Epithelial cell of esophagus (primary cell): ENCODE measurements around the gene MBTPS1.

ENCODE experiments used
- DNase-seq: peaks from one replicate; pipeline ENCODE4 v3.0.0; 2010; ENCODE audit warnings: low read depth
- H3K4me3 ChIP-seq: 2 replicates; pipeline ENCODE4 v1.5.1; 2011; ENCODE audit warnings: mild to moderate bottlenecking, low read length, control low read depth
- TF ChIP-seq, protein P1 (sequence below): IDR thresholded peaks from 2 replicates; pipeline ENCODE4 v1.5.1; 2011; ENCODE audit warnings: low read depth, mild to moderate bottlenecking, low read length, control low read depth, inconsistent platforms; ENCODE audit not compliant: insufficient read depth; ENCODE audit errors: missing control alignments

Gene MBTPS1

DNA sequence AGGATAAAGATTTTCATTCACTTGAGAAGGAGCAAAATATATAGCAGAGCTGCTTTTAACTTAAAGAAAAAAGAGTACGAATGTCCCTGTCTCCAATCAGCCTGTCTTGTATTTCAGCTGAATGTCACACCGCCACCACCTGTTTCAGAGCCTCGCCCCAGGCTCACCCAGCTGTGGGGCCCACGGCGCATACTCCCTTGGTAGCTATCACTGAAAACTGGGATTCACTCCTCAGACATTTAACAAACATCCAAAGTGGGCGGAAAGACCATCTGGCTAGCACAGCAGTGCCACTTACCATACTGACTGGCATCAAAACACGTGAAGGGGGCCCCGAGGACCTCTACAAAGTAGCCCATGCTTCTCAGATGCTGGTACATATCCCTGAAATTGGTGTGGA lies 48.7 kb downstream of the MBTPS1 start:
- H3K4me3 ChIP-seq = no peak overlapping the region
- TF ChIP-seq, protein P1, sequence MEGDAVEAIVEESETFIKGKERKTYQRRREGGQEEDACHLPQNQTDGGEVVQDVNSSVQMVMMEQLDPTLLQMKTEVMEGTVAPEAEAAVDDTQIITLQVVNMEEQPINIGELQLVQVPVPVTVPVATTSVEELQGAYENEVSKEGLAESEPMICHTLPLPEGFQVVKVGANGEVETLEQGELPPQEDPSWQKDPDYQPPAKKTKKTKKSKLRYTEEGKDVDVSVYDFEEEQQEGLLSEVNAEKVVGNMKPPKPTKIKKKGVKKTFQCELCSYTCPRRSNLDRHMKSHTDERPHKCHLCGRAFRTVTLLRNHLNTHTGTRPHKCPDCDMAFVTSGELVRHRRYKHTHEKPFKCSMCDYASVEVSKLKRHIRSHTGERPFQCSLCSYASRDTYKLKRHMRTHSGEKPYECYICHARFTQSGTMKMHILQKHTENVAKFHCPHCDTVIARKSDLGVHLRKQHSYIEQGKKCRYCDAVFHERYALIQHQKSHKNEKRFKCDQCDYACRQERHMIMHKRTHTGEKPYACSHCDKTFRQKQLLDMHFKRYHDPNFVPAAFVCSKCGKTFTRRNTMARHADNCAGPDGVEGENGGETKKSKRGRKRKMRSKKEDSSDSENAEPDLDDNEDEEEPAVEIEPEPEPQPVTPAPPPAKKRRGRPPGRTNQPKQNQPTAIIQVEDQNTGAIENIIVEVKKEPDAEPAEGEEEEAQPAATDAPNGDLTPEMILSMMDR = no peak
- no peak for DNase-seq

DNA sequence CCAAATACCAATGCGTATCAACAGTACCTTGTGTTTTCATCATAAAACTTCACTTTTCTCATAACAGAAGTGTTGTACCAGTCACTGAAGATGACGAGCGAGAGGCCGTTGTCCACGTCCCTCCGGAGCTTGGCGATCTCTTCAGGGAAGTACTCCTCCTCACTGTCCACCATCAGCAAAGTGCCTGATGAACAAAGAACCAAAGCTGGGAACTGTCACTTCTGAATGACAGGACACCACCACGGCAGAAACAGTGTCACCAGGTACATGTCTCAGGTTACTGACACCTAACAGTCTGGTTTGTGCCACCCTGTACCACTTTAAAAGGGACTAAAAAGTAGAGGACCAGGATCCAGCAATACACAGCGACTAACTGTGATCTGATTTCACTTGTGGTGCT lies 49.1 kb downstream of the MBTPS1 start:
- DNase-seq = no peak
- no peak overlapping the region for H3K4me3 ChIP-seq
- TF ChIP-seq, protein P1 = no peak

DNA sequence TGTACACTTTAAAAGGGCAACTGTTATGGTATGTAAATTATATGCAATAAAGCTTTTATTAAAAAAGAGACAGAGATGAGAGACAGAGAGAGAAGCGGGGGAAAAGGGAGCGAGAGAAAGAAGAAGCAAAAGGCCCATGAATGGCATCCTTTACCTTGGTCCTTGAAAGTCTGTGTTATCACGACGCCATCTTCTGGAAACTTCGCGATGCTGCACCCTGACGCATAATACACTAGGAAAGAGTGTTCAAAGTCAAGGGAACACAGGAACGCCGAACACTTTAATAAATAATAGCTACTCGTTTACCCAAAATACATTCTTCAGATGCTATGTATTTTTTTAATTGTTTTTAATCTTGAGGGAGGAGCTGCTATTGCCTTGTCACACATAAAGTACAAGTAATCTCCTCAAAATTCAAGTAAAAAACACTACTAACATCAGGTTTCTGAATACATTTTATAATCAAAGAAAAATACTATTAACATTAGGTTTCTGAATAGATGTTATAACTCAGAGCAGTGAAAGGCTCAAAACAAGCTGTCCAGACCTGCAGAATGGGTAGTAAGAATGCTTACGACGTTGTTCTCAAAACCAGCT lies 51.1 kb downstream of the MBTPS1 start:
- H3K4me3 ChIP-seq = no peak overlapping the region
- TF ChIP-seq, protein P1 = peak; percentile 81
- DNase-seq = peak; percentile 67

DNA sequence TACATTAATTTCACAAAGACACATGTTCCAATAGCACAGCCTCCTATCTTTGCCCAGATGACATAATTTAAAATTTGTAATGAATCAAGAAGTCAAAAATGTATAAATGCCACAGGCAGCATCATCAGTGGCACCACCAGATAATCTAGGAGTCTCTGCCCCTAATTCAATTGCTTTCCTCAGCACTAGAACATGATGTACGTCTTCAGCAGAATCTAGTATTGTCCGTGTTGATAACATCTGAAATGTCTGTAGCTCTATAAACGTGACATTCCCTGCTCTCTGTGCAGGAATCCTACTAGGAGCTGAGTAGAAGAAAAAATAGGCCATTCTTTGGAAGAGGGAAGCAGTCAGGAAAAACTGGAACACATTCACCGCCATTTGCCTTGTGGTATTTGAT lies 52.8 kb downstream of the MBTPS1 start:
- H3K4me3 ChIP-seq = no peak overlapping the region
- DNase-seq = no peak
- TF ChIP-seq, protein P1 = no peak

DNA sequence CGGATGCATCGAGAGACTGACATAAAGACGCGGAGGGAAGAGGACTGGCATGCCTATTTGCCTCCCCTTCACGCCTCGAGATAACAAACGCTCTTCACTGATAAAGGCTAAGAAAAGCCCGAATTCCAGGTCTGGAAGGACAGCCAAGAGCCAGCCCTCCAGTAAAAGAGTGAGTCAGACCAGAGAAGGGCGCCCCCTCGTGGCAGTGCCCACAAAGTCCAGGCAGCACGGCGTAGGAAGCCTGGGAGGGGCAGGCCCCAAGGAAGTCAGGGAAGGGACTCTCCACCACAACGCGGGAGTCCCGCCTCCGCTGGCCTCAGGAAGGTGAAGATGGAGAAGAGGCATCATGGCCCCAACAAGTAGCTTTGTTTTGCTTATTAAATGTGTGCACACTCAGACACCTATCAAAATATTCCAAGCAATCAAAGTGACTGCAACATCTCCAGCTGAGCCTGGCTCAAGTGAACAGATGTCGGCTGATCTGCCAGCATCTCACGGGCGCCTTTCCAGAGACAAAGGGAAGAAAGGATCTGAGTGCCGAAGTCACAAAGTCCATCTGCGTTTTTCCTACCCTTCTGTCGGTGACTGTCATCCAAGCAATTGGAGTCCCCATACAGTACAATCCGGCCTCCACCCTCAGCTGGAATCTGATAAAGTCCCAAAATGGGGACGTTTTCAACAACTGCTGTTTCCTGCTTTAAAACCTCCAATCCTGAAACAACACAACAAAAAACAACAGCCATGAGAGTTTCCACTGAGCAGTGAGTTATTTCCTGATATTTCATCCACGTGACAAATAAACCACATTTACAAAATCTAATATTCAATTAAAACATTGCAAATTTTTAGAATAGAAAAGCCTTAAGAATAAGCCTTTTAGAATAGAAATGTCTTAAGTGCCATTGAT lies 53.8 kb downstream of the MBTPS1 start:
- DNase-seq = peak; percentile 78
- no peak overlapping the region for H3K4me3 ChIP-seq
- TF ChIP-seq, protein P1 = peak; percentile 84

DNA sequence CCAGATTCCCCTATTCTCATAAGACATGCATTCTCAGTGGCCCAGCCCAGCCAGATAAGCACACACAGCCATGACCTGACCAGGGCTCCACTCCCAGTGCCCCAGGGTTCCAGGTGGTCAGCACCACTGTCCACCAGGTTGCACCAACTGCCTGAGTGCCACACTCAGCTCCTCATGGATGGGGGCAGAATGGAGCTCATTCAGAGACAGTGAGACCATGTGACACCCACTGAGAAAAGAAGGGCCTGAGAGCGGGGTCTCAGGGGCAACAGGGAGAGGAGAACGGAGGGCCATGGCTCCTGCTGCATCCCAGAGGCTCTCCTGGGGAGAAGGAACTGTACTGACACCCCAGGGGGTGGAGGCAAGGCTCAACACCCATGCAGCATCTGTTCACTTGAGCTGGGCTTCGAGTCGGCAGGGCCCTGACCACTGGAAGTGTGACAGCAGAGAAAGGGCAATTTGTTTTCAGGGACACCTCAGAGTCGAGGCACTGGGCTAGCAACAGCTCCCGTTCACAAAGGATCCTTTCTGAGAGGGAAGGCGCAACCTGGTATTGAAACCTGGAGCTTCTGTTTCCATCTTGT lies 55.4 kb downstream of the MBTPS1 start:
- DNase-seq = no peak
- no peak overlapping the region for H3K4me3 ChIP-seq
- TF ChIP-seq, protein P1 = no peak
